CD4-positive, alpha-beta T cell (primary cell): ENCODE data around the gene KCTD7. TPM values are rescaled to one million over a fixed set of nuclear protein-coding genes. Genes with fewer than 3 reads are reported as not detected.
"Not testable (repeated sequence)": the region's sequence is repeated elsewhere in the genome, so short reads cannot be mapped to it uniquely, and the experiment has no call there.

Experiments
- ATAC-seq: fragments of 200-7000 bp; cut with Tn5 transposase; one replicate; pipeline ENCODE4 v1.10.0; 2022; ENCODE audit warnings: mild to moderate bottlenecking; ENCODE audit not compliant: poor library complexity
- CTCF ChIA-PET: fragments of 350-600 bp; sonication (Branson Sonifier 250); formaldehyde crosslinking; loops from one replicate; lab custom pipeline; 2021; ENCODE audit warnings: antibody characterized with exemption, inconsistent platforms; lab: Charles Lee
- POLR2A ChIA-PET: fragments of 350-600 bp; sonication (Branson Sonifier 250); formaldehyde crosslinking; loops from one replicate; lab custom pipeline; 2021; ENCODE audit warnings: antibody characterized with exemption, inconsistent platforms; lab: Charles Lee
- DNase-seq, 14 experiments: peaks; one replicate each; pipeline ENCODE4 v3.0.0-alpha.2; 2013 to 2020; ENCODE audit warnings: mixed read lengths in 2 of 14
- H3K27ac ChIP-seq, 2 donors: one replicate each; pipeline versions ENCODE4 v1.5.1 to v1.7.0; 2013; ENCODE audit warnings: low read length in 2 of 2, low read depth in 1 of 2, mild to moderate bottlenecking in 1 of 2
- H3K27me3 ChIP-seq, 2 experiments: 1 replicate in 1 of 2; 2 replicates in 1 of 2; pipeline versions ENCODE4 v1.6.1 to v1.7.0; 2013; ENCODE audit warnings: low read length in 2 of 2, control low read depth in 1 of 2, mild to moderate bottlenecking in 1 of 2, moderate library complexity in 1 of 2; ENCODE audit not compliant: insufficient read depth in 2 of 2, control insufficient read depth in 1 of 2
- H3K36me3 ChIP-seq: one replicate; pipeline ENCODE4 v1.6.1; 2013; ENCODE audit warnings: low read length, control low read depth; ENCODE audit not compliant: insufficient read depth
- H3K4me1 ChIP-seq: one replicate; pipeline ENCODE4 v1.6.1; 2013; ENCODE audit warnings: low read length, control low read depth; ENCODE audit not compliant: insufficient read depth
- H3K4me3 ChIP-seq: one replicate; pipeline ENCODE4 v1.5.1; 2013; ENCODE audit warnings: mild to moderate bottlenecking, low read length, moderate library complexity
- H3K9me3 ChIP-seq, 2 experiments: 1 replicate in 1 of 2; 2 replicates in 1 of 2; pipeline versions ENCODE4 v1.6.1 to v1.7.0; 2013; ENCODE audit warnings: low read length in 2 of 2, mild to moderate bottlenecking in 2 of 2, control low read depth in 1 of 2, moderate library complexity in 1 of 2; ENCODE audit not compliant: control insufficient read depth in 1 of 2, insufficient read depth in 1 of 2
- H3K27ac Mint-ChIP-seq: one replicate; pipeline ENCODE4 v1.8.0; 2020; ENCODE audit warnings: mixed read lengths
- H3K27me3 Mint-ChIP-seq: one replicate; pipeline ENCODE4 v1.8.0; 2021; ENCODE audit warnings: mixed read lengths
- H3K36me3 Mint-ChIP-seq: one replicate; pipeline ENCODE4 v1.8.0; 2021; ENCODE audit warnings: low read depth, mixed read lengths
- H3K4me1 Mint-ChIP-seq: one replicate; pipeline ENCODE4 v1.8.0; 2021; ENCODE audit warnings: low read depth, mixed read lengths
- H3K4me3 Mint-ChIP-seq: one replicate; pipeline ENCODE4 v1.8.0; 2020; ENCODE audit warnings: mild to moderate bottlenecking, mixed read lengths
- H3K9me3 Mint-ChIP-seq: one replicate; pipeline ENCODE4 v1.8.0; 2020; ENCODE audit warnings: mixed read lengths
- intact Hi-C, 2 experiments: fragments of 100-400 bp; cut with DNase I in 1 of 2; cut with micrococcal nuclease in 1 of 2; formaldehyde crosslinking; loops; one replicate each; pipeline versions ENCODE4 v1.15.1 to v1.9.0; 2023 to 2025; cut with DNase I, micrococcal nuclease
- total RNA-seq, 174 experiments: library from RNA in 2 of 174; stranded (reverse) in 2 of 174; gene quantifications; one replicate each; pipeline ENCODE4 v1.2.3 and lab custom pipeline; 2021 to 2026
- TF ChIP-seq, protein P1 (sequence below): fragments of 200-600 bp; IDR thresholded peaks from one replicate; pipeline ENCODE4 v1.8.0; 2022; ENCODE audit warnings: antibody characterized with exemption, mild to moderate bottlenecking

The KCTD7 gene
- total RNA-seq, 2 experiments from 2014 or later: 15.2 TPM

DNA sequence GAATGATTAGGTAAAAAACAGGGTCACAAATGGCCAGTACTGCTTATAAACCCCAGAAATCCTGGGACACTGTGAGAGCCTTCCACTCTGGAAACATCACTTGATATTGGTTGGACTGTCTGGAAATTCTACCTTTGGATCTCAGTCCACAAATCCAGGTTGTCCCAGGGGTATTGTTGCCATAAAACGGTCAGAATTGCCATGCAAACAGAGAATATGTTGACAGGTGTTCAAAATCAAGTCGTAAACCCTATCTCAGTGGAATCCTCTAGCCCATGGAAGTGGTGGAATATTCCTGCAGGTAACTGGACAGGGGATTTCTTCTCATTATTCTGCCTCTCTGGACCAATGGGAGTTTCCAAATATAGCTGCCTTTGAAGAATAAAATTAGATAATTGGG is 31.2 kb upstream of the KCTD7 start:
- H3K9me3 ChIP-seq: no peaks in the 10 kb centered on the region
- POLR2A ChIA-PET: no interaction called here
- no peak overlapping the region for H3K27ac Mint-ChIP-seq

DNA sequence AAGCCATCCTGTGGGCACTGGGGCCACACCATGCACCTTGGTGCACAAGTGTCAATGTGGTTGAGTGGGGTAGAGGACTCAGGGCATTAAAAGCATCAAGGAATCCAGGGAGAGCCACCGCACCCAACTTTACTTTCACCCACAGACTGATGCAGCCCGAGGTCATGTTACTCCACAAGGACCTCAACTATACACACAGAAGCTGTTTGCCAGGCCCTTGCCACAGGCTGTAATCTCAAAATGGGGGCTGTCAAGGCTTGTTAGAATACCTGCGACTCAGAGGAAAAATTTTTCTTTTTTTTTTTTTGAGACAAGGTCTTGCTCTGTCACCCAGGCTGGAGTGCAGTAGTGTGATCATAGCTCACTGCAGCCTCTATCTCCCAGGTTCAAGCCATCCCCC is 26.5 kb upstream of the KCTD7 start:
- intact Hi-C loops: no loop called here
- TF ChIP-seq, protein P1, sequence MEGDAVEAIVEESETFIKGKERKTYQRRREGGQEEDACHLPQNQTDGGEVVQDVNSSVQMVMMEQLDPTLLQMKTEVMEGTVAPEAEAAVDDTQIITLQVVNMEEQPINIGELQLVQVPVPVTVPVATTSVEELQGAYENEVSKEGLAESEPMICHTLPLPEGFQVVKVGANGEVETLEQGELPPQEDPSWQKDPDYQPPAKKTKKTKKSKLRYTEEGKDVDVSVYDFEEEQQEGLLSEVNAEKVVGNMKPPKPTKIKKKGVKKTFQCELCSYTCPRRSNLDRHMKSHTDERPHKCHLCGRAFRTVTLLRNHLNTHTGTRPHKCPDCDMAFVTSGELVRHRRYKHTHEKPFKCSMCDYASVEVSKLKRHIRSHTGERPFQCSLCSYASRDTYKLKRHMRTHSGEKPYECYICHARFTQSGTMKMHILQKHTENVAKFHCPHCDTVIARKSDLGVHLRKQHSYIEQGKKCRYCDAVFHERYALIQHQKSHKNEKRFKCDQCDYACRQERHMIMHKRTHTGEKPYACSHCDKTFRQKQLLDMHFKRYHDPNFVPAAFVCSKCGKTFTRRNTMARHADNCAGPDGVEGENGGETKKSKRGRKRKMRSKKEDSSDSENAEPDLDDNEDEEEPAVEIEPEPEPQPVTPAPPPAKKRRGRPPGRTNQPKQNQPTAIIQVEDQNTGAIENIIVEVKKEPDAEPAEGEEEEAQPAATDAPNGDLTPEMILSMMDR: no peak
- Mint-ChIP-seq H3K36me3 (no peaks in the 10 kb centered on the region), H3K9me3 (no peaks in the 10 kb centered on the region), H3K27ac (no peak overlapping the region), H3K27me3 (no peaks in the 10 kb centered on the region), H3K4me3 (no peak overlapping the region), H3K4me1 (no peaks in the 10 kb centered on the region)
- POLR2A ChIA-PET: no interaction called here
- no peaks in the 10 kb centered on the region for H3K9me3 ChIP-seq
- ATAC-seq: no peak
- no peak overlapping the region for H3K4me3 ChIP-seq
- H3K4me1 ChIP-seq: no peaks in the 10 kb centered on the region
- no peaks in the 10 kb centered on the region for H3K27me3 ChIP-seq
- DNase-seq: no peak
- H3K36me3 ChIP-seq: no peaks in the 10 kb centered on the region
- CTCF ChIA-PET: no interaction called here
- H3K27ac ChIP-seq: no peak overlapping the region

More for the DNA sequence above, 31.2 kb upstream of the KCTD7 start:
- CTCF ChIA-PET: no interaction called here
- Histone ChIP-seq H3K4me3 (no peak overlapping the region), H3K27ac (no peak overlapping the region), H3K36me3 (no peaks in the 10 kb centered on the region), H3K27me3 (no peaks in the 10 kb centered on the region), H3K4me1 (peaks cover 9% of the 10 kb centered on the region)
- Mint-ChIP-seq H3K4me3 (no peak overlapping the region), H3K9me3 (no peaks in the 10 kb centered on the region), H3K4me1 (peaks cover 10% of the 10 kb centered on the region), H3K36me3 (no peaks in the 10 kb centered on the region), H3K27me3 (no peaks in the 10 kb centered on the region)
- ATAC-seq: no peak
- TF ChIP-seq, protein P1: no peak
- no peak for DNase-seq
- intact Hi-C loops: no loop called here

DNA sequence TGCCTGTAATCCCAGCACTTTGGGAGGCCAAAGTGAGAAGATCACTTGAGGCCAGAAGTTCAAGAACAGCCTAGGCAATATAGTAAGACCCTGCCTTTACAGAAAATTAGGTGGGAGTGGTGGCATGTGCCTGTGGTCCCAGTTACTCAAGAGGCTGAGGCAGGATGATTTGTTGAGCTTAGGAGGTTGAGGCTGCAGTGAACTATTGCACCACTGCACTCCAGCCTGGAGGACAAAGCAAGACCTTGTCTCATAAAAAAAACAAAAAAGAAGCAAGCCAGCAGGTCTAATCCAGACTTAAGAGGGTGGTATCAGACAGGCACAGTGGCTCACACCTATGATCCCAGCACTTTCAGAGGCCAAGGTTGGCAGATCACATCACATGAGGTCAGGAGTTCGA is 24.5 kb upstream of the KCTD7 start:
- CTCF ChIA-PET: no interaction called here
- TF ChIP-seq, protein P1: no peak
- H3K27ac Mint-ChIP-seq: no peak overlapping the region

DNA sequence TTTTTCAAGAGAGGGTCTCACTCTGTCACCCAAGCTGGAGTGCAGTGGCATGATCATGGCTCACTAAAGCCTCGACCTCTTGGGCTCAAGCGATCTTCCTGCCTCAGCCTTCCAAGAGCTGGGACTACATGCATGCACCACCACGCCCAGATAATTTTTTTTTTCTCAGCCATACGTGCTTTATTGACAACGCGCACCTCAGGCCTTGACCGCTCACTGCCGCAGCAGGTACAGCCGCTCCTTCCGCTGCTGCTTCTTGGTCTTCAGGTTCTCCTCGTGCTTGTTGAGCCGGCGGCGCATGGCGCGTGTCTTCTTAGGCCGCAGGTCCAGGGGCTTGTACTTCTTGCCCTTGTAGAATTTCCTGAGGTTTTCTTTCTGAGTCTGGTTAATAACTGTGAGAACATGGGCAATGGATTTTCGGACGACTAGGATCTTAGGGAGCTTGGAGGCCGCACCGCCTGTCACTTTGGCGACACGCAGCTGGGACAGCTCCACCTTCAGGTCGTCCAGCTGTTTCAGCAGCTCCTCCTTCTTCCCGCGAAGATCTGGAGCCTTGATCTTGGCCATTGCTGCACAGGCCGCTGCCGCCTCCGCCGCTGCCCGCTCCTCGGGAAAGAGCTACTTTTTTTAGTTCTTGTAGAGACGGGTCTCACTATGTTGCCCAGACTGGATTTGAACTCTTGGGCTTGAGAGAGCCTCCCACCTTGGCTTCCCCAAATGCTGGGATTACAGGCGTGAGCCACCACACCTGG is 22.0 kb upstream of the KCTD7 start:
- H3K36me3 Mint-ChIP-seq, intact Hi-C loops, POLR2A ChIA-PET, H3K27me3 ChIP-seq, H3K27ac ChIP-seq, H3K4me1 ChIP-seq, H3K27ac Mint-ChIP-seq, H3K9me3 ChIP-seq, H3K9me3 Mint-ChIP-seq, DNase-seq, H3K27me3 Mint-ChIP-seq, ATAC-seq, CTCF ChIA-PET, H3K4me3 ChIP-seq, H3K36me3 ChIP-seq, H3K4me1 Mint-ChIP-seq, H3K4me3 Mint-ChIP-seq: not testable (repeated sequence)

More for the DNA sequence above, 24.5 kb upstream of the KCTD7 start:
- ATAC-seq (no peak), DNase-seq (no peak)
- no peaks in the 10 kb centered on the region for H3K36me3 Mint-ChIP-seq
- no peaks in the 10 kb centered on the region for H3K27me3 Mint-ChIP-seq
- no peak overlapping the region for H3K4me3 ChIP-seq
- no peaks in the 10 kb centered on the region for H3K4me1 Mint-ChIP-seq
- H3K4me3 Mint-ChIP-seq: no peak overlapping the region
- POLR2A ChIA-PET: no interaction called here
- H3K4me1 ChIP-seq: no peaks in the 10 kb centered on the region
- H3K9me3 Mint-ChIP-seq: no peaks in the 10 kb centered on the region
- no peaks in the 10 kb centered on the region for H3K27me3 ChIP-seq
- intact Hi-C loops: no loop called here
- H3K36me3 ChIP-seq: no peaks in the 10 kb centered on the region
- H3K9me3 ChIP-seq: no peaks in the 10 kb centered on the region
- H3K27ac ChIP-seq: no peak overlapping the region
